Right kidney (tissue), 9 donors: Measurements from ENCODE around the gene STRBP.
"Not testable (repeated sequence)": the region's sequence is repeated elsewhere in the genome, so short reads cannot be mapped to it uniquely, and the experiment has no call there.

Source experiments
- DNase-seq: peaks from one replicate; pipeline ENCODE4 v3.0.0-alpha.2; 2016
- long read RNA-seq, 8 donors: transcript quantifications; one replicate each; lab custom pipeline, GENCODE V29; 2026

The STRBP gene
- long read RNA-seq, donor 1, result 0 reads
- long read RNA-seq, donor 2, result 0 reads
- long read RNA-seq, donor 3, result 0 reads
- long read RNA-seq, donor 4, partial matches to known transcripts, result 8 of 8 reads
- long read RNA-seq, donor 4, other reads (novel, unspliced or antisense), result 0 of 8 reads
- long read RNA-seq, donor 5, partial matches to known transcripts, result 0 of 7 reads
- long read RNA-seq, donor 5, other reads (novel, unspliced or antisense), result 6 of 7 reads
- long read RNA-seq, donor 6, result 0 reads
- long read RNA-seq, donor 7, partial matches to known transcripts, result 5 of 5 reads
- long read RNA-seq, donor 7, other reads (novel, unspliced or antisense), result 0 of 5 reads
- long read RNA-seq, donor 8, partial matches to known transcripts, result 0 of 1 reads
- long read RNA-seq, donor 8, other reads (novel, unspliced or antisense), result 0 of 1 reads

DNA sequence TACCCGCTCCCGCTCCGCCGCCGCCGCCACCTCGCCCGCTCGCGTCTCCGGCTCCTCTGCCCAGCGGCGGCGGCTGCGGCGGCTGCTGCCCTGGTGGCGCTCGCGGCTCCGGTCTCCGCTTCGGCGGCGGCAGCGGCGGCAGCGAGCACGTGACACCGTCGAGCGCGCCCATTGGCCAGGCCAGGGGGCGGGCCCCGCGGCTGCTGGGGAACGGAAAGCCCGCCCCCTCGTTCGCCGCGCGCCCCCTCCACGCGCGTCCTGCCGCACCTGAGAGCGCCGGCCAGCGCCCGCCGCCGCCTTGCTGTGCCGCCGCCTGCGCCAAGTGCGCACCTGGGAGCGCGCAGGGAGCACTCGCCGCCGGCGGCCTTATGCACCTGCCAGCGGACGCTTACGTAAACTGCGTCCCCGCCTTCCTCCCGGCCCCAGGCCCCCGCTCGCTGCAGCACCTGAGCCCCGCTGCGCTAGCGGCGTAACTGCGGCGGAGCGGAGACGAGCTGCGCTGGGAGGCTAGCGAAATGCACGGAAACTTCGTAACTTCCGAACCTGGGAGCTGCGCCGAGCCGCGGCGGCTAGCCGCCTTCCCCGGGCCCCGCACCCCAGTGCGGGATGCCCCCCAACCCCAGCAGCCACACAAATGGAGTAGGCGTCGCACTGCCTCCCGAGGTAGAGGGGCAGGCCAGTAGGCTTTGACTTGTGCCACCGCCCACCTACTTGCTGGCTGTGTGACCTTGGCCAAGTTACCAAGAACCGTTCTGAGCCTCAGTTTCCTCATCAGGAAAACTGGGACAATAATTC, at the start of gene STRBP:
Gene STRBP (minus strand): TSS at position 122 of the 795 bp plus-strand sequence. CDS start 84,452 bp downstream, outside the sequence.
- peak; percentile 96 for DNase-seq

DNA sequence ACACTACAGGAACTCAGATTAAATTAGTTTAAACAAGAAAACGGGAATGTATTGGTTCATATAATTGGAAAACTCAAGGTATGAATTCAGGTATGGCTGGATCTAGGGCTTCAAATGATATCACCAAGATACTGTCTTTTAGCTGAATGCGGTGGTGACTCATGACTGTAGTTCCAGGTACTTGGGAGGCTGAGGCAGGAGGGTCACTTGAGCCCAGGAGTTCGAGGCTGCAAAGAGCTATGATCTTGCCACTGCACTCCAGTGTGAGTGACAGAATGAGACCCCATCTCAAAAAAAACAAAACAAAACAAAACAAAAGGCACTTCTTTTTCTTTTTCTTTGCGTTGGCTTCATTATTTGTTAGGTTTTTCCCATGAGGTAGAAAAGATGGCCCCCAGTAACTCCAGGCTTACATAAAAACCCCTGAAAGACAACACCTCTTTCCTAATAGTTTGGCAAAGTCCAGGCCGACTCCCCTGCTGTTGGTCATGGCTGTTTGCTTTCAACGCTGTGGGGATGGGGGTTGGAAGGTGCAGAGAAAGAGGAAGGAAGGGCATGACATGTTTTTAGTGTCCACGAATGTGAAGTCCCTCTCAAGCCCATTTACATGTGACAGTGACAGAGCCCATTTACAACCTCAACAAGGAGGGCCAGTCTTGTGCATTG, 47.8 kb upstream of the STRBP start:
- DNase-seq, result no peak

GRCh38 chr9:123315635-123316034, 47.2 kb upstream of the STRBP start:
- no peak for DNase-seq

DNA sequence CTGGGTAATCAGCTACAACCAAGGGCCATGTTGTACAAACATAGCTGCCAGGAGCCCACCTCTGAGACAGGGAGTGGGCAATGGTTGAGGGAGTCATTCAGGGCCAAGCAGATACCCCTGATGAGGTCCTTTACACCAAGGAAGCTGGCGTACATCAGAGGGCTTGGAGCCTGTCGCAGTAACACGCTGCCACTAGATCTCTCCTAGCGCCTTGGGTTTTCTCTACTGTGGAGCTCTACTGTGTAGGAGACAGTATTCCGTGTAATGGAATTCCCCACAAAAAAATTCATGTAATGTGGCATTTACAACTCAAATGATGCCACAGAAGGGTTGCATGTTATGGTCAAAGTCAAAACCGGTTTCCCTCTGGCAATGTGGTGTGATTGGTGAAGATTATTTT, 46.2 kb upstream of the STRBP start:
- DNase-seq, result no peak

DNA sequence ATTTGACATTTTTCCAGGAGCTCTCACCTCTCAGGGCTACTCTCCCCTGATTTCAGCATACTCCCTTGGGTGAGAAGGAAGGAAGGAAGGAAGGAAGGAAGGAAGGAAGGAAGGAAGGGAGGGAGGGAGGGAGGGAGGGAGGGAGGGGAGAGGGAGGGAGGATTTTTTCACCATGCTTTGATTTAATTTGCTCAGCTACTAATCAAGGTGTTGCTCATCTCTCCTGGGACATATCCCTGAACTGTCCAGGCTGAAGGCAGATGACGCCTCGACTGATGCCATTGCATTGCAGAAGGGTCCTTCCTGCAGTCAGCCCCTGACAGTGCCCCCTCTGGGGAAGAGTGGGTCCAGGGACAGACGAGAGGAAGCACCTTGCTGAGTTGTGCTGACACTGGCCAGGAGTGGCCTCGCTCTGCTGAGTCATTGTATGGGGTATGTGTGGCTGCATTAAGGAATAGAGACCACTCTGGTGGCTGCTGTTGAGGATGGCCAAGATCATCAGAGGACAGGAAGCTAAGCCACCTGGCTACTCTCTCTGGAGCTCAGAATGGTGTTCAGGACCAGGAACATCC, 44.0 kb upstream of the STRBP start:
- DNase-seq, result no peak

DNA sequence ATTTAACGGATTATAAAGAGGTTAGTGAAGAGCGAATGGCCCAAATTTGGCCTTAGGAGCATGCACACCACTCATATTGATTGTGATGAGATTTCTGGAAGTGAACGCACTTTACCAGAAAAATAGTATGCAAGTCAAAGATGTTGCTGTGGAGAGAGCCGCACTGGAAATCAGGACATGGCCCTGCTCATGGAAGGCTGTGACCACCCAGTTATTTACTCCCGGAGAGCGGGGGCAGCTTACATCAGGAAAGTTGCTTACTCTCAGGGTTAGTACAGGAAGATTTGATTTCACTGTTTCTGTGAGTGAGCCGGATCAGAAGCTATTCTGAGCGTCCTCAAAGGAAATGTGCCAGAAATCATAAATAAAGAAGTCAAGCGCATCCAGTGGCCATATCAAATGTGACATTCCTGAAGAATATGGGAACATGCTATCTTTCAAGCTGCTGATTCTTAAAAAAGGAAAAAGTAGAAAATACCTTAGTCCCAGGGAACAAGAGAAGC, 42.9 kb upstream of the STRBP start:
- no peak for DNase-seq

GRCh38 chr9:123310551-123311249, 42.3 kb upstream of the STRBP start:
- DNase-seq, result no peak

DNA sequence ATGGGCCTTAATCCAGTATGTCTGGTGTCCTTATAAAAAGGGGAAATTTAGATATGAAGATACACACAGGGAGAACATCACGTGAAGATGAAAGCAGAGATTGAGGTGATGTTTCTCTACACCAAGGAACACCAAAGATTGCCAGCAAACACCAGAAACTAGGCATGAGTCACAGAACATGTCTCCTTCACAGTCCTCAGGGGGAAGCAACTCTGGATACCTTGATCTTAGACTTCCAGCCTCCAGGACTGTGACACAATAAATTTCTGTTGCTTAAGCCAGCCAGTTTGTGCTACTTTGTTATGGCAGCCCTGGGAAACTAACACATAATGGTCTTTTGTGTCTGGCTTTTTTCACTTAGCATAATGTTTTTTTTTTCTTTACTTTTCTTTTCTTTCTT, 41.2 kb upstream of the STRBP start:
- no peak for DNase-seq

GRCh38 chr9:123305879-123306278, 37.5 kb upstream of the STRBP start:
- no peak for DNase-seq

DNA sequence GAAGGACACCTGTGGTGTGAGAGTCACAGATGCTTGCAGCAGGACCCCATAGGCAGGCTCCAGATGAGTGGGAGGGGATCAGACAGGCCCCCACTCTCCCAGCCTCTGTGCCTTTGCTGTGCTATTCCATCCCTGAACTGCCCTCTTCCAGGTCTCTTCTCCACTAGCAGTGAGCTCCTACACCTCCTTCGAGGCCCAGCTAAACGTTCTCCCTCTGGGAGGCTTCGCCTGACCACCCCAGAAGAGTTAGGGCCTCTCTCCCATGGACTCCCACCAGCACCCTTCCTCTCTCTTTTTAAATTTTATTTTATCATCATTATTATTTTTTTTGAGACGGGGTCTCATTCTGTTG, 35.9 kb upstream of the STRBP start:
- no peak for DNase-seq

GRCh38 chr9:123302348-123303214, 34.2 kb upstream of the STRBP start:
- no peak for DNase-seq

- not testable (repeated sequence) for DNase-seq
These were observed 33.5 kb upstream of the STRBP start for GRCh38 chr9:123301936-123302335.

DNA sequence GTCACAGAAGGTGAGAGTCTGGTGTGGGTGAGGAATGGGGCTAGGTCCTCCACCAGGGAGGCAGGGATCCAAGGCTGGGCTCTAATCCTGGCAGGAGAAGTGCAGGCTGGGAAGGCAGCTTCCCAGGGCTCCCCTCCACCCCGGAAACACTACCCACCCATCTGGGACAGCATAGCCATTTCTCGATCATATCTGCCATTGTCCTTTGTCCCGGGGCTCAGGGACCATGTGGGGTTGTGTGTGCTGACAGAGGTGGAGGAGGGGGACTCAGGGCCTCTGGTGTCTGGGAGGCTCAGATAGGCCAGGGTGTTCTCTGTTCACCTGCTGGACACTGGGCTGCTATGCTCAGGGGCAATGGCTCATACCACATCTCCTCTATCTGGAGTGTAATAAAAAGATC, 32.2 kb upstream of the STRBP start:
- DNase-seq, result no peak

DNA sequence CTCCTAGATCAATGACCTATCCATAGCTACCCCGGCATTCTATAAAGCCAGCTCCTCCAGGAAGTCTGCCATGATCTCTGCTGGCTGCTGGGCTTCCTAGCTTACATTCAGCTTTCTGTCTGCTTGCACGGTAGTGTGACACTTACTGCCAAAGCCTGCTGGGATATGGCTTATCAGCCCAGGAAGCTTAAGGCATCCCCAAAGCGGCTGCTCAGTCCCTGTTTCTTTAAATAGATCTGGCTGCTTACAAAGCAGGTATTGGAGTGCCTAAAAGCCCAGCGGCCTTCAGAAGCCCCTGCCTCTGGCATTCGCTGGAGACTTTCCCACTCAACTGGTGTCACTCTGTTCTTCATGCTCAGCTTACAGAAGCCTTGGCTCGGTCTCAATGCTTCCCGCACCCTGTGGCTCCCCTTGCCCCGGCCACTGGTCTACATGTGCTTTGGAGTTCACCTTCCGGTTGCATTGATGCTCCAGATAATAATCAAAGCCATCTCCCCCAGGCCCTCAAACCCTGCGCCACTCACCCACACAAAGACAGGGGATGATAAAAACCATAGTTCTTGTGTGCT, 31.3 kb upstream of the STRBP start:
- DNase-seq, result no peak

- no peak for DNase-seq
These were observed 27.8 kb upstream of the STRBP start for GRCh38 chr9:123296174-123296573.

DNA sequence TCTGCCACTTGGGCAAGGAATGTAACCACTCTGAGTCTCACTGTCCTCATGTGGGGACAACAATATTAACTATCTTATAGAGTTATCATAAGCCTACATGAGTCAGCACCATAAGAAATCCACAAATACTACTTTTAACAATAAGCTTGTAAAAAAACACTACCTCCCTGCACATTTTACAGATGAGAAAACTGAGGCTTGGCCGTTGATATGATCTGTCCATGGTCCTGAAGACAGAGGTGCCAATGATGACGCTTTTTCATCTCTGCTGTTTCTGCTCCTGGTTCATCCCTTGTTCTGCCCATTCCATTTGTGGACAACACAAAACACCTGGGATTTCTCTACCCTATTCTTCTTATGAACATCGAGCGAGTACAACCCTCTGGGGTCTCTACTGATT, 23.4 kb upstream of the STRBP start:
- DNase-seq, result no peak

GRCh38 chr9:123290764-123291163, 22.4 kb upstream of the STRBP start:
- no peak for DNase-seq

DNA sequence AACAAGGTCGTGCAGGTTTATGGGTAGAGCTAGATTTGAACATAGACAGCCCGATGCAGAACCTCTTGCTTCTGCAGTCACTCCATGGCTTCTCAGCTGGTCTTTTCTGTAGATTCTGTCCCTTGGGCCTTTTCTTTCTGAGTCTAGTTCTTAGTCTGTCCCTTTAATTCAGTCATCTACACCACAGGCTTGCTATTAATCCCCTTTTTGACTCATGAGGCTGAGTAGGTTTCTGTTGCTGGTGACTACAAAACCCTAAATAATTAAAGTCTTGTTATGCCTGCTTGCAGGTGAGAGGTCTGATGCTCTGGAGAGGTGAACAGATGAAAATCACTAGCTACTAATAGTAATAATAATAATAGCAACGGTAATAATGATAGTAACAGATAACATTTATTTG, 19.3 kb upstream of the STRBP start:
- DNase-seq, result no peak

DNA sequence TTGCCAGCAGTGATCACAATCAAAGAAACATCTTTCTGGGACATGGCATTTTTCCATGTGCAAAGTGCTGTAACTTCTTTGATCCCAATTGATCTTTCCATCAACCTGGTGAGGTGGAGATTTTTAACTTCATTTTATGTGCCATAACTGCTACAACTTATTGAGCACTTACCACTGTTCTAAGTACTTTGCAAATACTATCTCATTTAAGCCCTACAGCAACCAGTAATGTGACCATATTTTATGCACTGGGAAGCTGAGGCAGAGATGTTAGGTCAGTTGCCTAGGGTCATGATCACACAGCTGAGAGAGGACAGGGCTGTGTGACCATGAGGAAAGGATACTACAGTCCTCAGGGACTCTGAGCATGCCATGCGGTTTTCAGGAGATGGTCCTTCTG, 17.9 kb upstream of the STRBP start:
- no peak for DNase-seq

GRCh38 chr9:123284656-123285055, 16.3 kb upstream of the STRBP start:
- no peak for DNase-seq

DNA sequence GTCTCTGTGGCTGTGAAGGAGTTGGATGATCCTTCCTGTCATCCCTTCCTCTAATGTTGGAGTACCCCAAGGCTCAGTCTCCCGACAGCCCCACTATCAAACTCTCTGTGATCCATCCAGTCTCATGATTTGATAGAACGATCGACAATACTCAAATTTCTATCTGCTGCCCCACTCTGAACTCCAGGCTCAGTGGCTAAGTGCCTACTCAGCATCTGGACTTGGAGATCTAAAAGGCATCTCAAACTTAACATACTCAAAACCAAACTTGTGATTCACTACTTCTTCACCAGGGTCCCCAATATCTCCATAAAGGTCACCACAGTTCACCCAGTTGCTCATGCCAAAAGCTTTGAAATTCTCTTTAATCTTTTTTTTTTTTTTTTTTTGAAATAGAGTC, 15.1 kb upstream of the STRBP start:
- no peak for DNase-seq
